Left ventricle myocardium inferior (tissue), 1 donor: ENCODE measurements around the gene RANBP17. TPM values are rescaled to one million over a fixed set of nuclear protein-coding genes. Genes with fewer than 3 reads are reported as not detected.

ENCODE experiments used
- DNase-seq: peaks from one replicate; pipeline ENCODE4 v3.0.0-alpha.2; 2020
- H3K27ac ChIP-seq: fragments of 200-600 bp; replicated peaks from 2 replicates; pipeline ENCODE4 v1.8.0; 2021
- H3K27me3 ChIP-seq: fragments of 200-600 bp; 2 replicates; pipeline ENCODE4 v1.8.0; 2021; ENCODE audit warnings: low read depth
- H3K36me3 ChIP-seq: fragments of 200-600 bp; 2 replicates; pipeline ENCODE4 v1.8.0; 2021
- H3K4me1 ChIP-seq: fragments of 200-600 bp; 2 replicates; pipeline ENCODE4 v1.8.0; 2021
- H3K4me3 ChIP-seq: fragments of 200-600 bp; 2 replicates; pipeline ENCODE4 v1.8.0; 2021; ENCODE audit warnings: mild to moderate bottlenecking, moderate library complexity
- H3K9me3 ChIP-seq: fragments of 200-600 bp; replicated peaks from 2 replicates; pipeline ENCODE4 v1.8.0; 2021
- CTCF ChIP-seq: fragments of 200-600 bp; IDR thresholded peaks from 2 replicates; pipeline ENCODE4 v1.8.0; 2021; ENCODE audit warnings: antibody characterized with exemption, mild to moderate bottlenecking, borderline replicate concordance
- intact Hi-C: fragments of 100-400 bp; cut with micrococcal nuclease; formaldehyde crosslinking; loops from one replicate; pipeline ENCODE4 v1.11.0; 2022
- total RNA-seq: library from RNA; stranded (reverse); fragmentation: NEBNext Ultra II Directional; extraction: Animal tissue kit (Norgen Biotek cat#: 25700); gene quantifications from one replicate; pipeline ENCODE4 v1.2.1, GENCODE V29; 2021
- donor health status: DM: no; HTN: yes; CAD: no; lungs with severe emphysema.

The RANBP17 gene
- total RNA-seq, 1 donor from 2014 or later, result 6.5 TPM

GRCh38 chr5:171137768-171138525 is 276.1 kb downstream of the RANBP17 start:
- Histone ChIP-seq H3K4me3 (no peak overlapping the region), H3K27me3 (no peaks in the 10 kb centered on the region), H3K27ac (no peak overlapping the region), H3K36me3 (no peaks in the 10 kb centered on the region), H3K9me3 (no peaks in the 10 kb centered on the region), H3K4me1 (no peaks in the 10 kb centered on the region)
- no peak for DNase-seq
- intact Hi-C loops, result no loop called here
- TF ChIP-seq CTCF, result no peak

- H3K36me3 ChIP-seq, result no peaks in the 10 kb centered on the region
- DNase-seq, result no peak
- no peaks in the 10 kb centered on the region for H3K4me1 ChIP-seq
- H3K27me3 ChIP-seq, result no peaks in the 10 kb centered on the region
- no peak overlapping the region for H3K27ac ChIP-seq
- TF ChIP-seq CTCF, result no peak
- H3K4me3 ChIP-seq, result no peak overlapping the region
- H3K9me3 ChIP-seq, result no peaks in the 10 kb centered on the region
- intact Hi-C loops, result no loop called here
Measured at GRCh38 chr5:171139227-171139626, 277.4 kb downstream of the RANBP17 start.

GRCh38 chr5:171142617-171143016 is 280.8 kb downstream of the RANBP17 start:
- no peak for DNase-seq
- intact Hi-C loops, result no loop called here
- no peaks in the 10 kb centered on the region for H3K9me3 ChIP-seq
- H3K27ac ChIP-seq, result no peak overlapping the region
- no peaks in the 10 kb centered on the region for H3K36me3 ChIP-seq
- TF ChIP-seq CTCF, result no peak
- H3K27me3 ChIP-seq, result no peaks in the 10 kb centered on the region
- H3K4me3 ChIP-seq, result no peak overlapping the region
- H3K4me1 ChIP-seq, result no peaks in the 10 kb centered on the region

GRCh38 chr5:171143171-171143570 is 281.4 kb downstream of the RANBP17 start:
- intact Hi-C loops, result no loop called here
- DNase-seq, result no peak
- Histone ChIP-seq H3K4me3 (no peak overlapping the region), H3K27me3 (no peaks in the 10 kb centered on the region), H3K9me3 (no peaks in the 10 kb centered on the region), H3K27ac (no peak overlapping the region), H3K4me1 (no peaks in the 10 kb centered on the region), H3K36me3 (no peaks in the 10 kb centered on the region)
- no peak for TF ChIP-seq CTCF

- Histone ChIP-seq H3K36me3 (no peaks in the 10 kb centered on the region), H3K9me3 (no peaks in the 10 kb centered on the region), H3K27ac (no peak overlapping the region), H3K4me1 (no peaks in the 10 kb centered on the region), H3K27me3 (no peaks in the 10 kb centered on the region), H3K4me3 (no peak overlapping the region)
- no peak for TF ChIP-seq CTCF
- no peak for DNase-seq
- intact Hi-C loops, result no loop called here
Measured at GRCh38 chr5:171143926-171144325, 282.1 kb downstream of the RANBP17 start.
